ENCODE data around the gene ATP6V0E2.

The ATP6V0E2 gene

GRCh38 chr7:149855361-149856305 lies 18.1 kb upstream of the ATP6V0E2 start:
- no peak for TF ChIP-seq CTCF (IDR thresholded peaks at IDR 0.05; ENCODE audit: control extremely low read depth, extremely low read depth, low read depth, missing control alignments)
- DNase-seq (ENCODE audit: extremely low spot score), result no peak
- CTCF ChIA-PET, result no interaction called here
- POLR2A ChIA-PET, result interaction anchor here (0.7 kb wide), 1 partner anchor 19 kb away, joined by 3 read pairs; no protein-coding TSS in a partner anchor

- no peak for DNase-seq (ENCODE audit: extremely low spot score)
- CTCF ChIA-PET, result no interaction called here
- TF ChIP-seq CTCF (IDR thresholded peaks at IDR 0.05; ENCODE audit: control extremely low read depth, extremely low read depth, low read depth, missing control alignments), result no peak
- POLR2A ChIA-PET, result no interaction called here
Observed at GRCh38 chr7:149856583-149856982, 17.2 kb upstream of the ATP6V0E2 start.

- TF ChIP-seq CTCF (IDR thresholded peaks at IDR 0.05; ENCODE audit: control extremely low read depth, extremely low read depth, low read depth, missing control alignments), result no peak
- DNase-seq (ENCODE audit: extremely low spot score), result no peak
- ChIA-PET POLR2A (no interaction called here), CTCF (interaction anchor here (1.1 kb wide), 1 partner anchor 11 kb away, joined by 3 read pairs; no protein-coding TSS in a partner anchor)
Observed at GRCh38 chr7:149859369-149859768, 14.4 kb upstream of the ATP6V0E2 start.

GRCh38 chr7:149859876-149860275 lies 13.9 kb upstream of the ATP6V0E2 start:
- ChIA-PET CTCF (interaction anchor here (1.1 kb wide), 1 partner anchor 10 kb away, joined by 3 read pairs; no protein-coding TSS in a partner anchor), POLR2A (no interaction called here)
- TF ChIP-seq CTCF (IDR thresholded peaks at IDR 0.05; ENCODE audit: control extremely low read depth, extremely low read depth, low read depth, missing control alignments), result no peak
- DNase-seq (ENCODE audit: extremely low spot score), result no peak

GRCh38 chr7:149860821-149861727 lies 12.7 kb upstream of the ATP6V0E2 start:
- POLR2A ChIA-PET, result no interaction called here
- no peak for DNase-seq (ENCODE audit: extremely low spot score)
- CTCF ChIA-PET, result interaction anchor here (1.0 to 2.4 kb wide), 4 partner anchors 9 to 22 kb away, joined by 3 to 6 read pairs (median 4); no protein-coding TSS in a partner anchor
- TF ChIP-seq CTCF (IDR thresholded peaks at IDR 0.05; ENCODE audit: control extremely low read depth, extremely low read depth, low read depth, missing control alignments), result peak; percentile 13

- TF ChIP-seq CTCF (IDR thresholded peaks at IDR 0.05; ENCODE audit: control extremely low read depth, extremely low read depth, low read depth, missing control alignments), result no peak
- no peak for DNase-seq (ENCODE audit: extremely low spot score)
- POLR2A ChIA-PET, result no interaction called here
- CTCF ChIA-PET, result interaction anchor here (1.0 to 2.4 kb wide), 4 partner anchors 9 to 23 kb away, joined by 3 to 6 read pairs (median 4); no protein-coding TSS in a partner anchor
Observed at GRCh38 chr7:149861728-149862045, 12.1 kb upstream of the ATP6V0E2 start.

Measured in GM10248 (cell line).